Effector CD4-positive, alpha-beta T cell (primary cell): ENCODE measurements around the gene GCC1.

Experiments
- DNase-seq: peaks from one replicate; pipeline ENCODE4 v3.0.0-alpha.2; 2020
- total RNA-seq: gene quantifications from one replicate; lab custom pipeline; 2026; lab: John Stamatoyannopoulos, UW

The GCC1 gene
- 102 reads per million, percentile 83 among the genes with 10 or more reads in this experiment for total RNA-seq

DNA sequence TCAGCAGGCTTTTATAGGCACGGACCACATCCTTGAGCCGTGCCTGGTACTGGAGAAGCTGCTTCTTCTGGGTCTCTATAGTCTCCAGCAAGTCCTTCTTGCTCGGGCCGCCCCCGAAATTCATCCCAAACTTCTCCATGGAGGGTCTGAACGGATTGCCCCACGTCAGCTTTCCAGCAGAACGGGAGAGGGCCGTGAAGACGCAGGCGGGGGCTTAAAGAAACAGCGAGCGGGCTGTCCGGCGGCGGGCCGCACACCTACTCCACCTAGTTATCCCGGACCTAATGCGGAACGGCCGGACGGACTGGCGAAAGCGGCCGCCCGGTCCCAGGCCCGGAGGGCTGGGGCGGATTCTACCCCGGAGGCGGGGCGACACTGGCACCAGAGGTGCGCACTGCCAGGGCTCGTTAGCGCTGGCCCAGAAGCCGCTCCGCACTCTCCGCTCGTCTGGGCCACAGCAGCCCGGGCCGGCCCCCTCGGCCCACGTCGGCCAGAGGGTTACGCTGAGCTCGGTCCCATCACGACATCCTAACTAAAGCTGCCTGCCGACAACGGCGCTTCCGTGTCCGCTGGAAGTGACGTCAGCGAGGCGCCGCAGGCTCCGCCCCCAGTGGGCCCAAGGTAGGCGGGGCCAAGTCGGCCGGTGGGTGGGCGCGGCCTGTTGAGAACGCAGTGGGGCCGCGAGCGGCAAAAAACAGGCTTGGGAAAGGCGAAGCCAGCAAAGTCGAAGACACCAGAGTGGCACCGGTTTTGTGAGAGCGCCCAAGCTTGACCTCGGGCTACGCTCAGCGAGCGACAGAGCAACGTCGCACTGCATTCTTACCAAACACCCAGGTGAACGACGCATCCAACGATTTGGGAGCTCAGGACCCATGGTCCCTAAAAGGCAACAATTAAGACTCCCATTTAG, at the start of gene GCC1:
GCC1 (minus strand) TSS at position 553 of the 910 bp plus-strand sequence; CDS start at position 139, 414 bp downstream.
- peak; percentile 91 for DNase-seq

- DNase-seq = no peak
Measured at GRCh38 chr7:127632276-127632910, 47.0 kb upstream of the GCC1 start.

GRCh38 chr7:127629268-127629854, 44.0 kb upstream of the GCC1 start:
- DNase-seq = no peak

DNA sequence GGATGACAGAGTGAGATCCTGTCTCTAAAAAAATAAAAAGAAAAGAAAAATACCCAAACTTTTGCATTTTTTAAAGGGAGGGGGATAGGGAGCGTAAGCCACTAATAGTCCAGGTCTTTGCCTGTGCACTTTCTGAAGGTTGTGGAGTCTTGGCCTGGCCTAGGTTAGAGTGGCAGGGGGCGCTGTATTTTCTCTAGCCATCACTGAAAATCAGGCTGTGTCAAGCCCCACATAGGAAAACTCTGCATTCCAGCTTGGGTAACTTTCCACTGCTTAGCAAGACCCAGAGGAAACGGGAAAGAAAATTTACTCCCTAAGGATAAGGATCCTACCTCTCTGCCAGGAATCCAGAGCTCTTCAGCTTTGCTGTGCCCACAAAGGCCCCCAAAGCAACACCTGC, 43.0 kb upstream of the GCC1 start:
- no peak for DNase-seq

- no peak for DNase-seq
Measured at GRCh38 chr7:127625331-127625730, 39.9 kb upstream of the GCC1 start.

GRCh38 chr7:127620406-127621233, 35.2 kb upstream of the GCC1 start:
- no peak for DNase-seq

GRCh38 chr7:127619681-127620405, 34.4 kb upstream of the GCC1 start:
- no peak for DNase-seq

DNA sequence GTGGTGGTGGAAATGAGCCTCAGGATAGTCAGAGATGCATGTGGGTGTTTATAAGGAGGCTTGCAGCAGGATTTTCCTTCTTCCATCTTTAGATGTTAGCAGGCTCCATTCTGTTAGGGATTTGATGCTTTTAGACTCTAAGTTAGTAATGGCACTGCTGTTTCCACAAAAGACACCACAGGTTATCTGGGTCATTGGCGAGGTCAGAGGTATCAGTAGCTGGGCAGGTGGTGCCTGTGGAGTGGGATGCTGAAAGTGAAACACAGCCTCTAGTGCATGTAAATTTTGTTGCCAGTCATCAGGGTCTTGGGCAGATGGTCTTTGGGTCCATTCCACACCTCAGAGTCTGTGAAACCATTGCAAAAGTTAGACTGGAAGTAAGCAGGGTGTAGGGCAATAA, 33.4 kb upstream of the GCC1 start:
- DNase-seq = no peak

DNA sequence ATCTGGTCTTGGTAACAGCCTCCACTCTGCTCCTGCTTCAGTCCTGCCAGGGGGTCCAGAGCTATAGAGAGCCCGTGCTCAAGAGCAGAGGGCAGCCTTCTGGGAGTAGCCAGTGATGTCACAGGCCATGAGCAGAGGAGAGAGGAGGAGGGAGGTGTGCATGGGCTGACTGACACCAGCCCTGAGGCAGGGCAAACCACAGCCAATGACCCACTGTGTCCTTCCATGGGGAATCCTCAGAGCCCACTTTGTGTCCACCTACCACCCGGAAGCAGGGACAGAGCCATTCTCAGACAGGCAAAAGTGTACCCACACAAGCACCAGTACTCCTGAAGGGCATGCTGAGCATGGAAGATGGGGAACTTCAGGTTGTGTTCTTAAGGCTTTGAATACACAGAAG, 32.6 kb upstream of the GCC1 start, which contains the start of gene PAX4:
PAX4 (minus strand) TSS at position 101 of the 400 bp plus-strand sequence. CDS start 2,214 bp downstream, outside the sequence.
- no peak for DNase-seq

- no peak for DNase-seq
Measured at GRCh38 chr7:127616724-127617123, 31.3 kb upstream of the GCC1 start.

DNA sequence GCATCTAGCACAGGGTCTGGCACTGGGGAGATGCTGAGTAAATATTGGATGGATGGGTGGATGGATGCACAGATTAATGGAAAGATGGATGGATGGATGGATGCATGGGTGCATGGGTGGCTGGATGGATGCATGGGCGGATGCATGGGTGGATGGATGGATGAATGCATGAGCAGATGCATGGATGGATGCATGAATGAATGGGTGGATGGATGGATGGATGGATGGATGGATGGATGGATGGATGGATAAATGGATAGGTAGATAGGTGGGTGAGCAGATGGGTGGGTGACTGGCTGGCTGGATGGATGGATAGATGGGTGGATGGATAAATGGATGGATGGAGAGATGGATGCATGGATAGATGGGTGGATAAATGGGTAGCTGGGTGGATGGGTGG, 26.9 kb upstream of the GCC1 start:
- no peak for DNase-seq

- DNase-seq = no peak
Measured at GRCh38 chr7:127609297-127609696, 23.9 kb upstream of the GCC1 start.

DNA sequence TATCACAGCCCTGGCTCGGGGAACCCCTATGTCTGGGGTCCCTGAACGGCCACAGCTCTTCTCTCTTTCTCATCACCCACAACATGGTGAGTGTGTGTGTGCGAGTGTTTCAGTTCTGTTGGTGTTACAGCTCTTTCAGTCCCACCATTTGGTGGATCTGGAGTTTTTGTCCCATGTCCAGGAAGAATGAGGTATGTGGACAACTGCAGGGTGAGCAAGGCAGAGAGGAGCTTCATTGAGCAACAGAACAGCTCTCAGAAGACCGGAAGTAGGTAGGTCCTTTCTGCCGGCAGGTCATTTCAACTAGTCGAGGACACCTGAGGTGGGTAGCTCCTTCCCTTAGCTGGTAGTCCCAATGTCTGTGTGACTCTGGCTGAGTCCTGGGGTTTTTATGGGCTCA, 23.1 kb upstream of the GCC1 start:
- no peak for DNase-seq

GRCh38 chr7:127600885-127601284, 15.5 kb upstream of the GCC1 start:
- no peak for DNase-seq

GRCh38 chr7:127598318-127598717, 12.9 kb upstream of the GCC1 start:
- DNase-seq = no peak

DNA sequence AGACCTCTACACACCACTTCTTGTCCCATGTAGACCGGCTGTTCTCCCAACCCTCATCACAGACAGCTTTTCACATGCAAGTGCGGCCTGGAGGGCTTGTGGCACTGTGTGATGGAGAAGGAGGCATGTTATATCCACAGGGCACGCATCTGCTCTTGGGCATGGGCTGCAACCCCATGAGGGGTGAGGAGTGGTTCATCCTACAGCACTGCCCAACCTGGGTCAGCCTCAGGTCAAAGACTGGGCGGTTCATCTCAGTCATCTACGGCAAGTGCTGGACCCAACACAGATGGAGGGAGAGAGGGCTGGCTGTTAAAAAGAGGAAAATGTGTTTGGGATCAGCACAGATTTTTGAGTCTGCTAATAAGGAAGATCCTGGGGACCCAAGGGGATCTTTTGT, 10.3 kb upstream of the GCC1 start:
- DNase-seq = no peak

DNA sequence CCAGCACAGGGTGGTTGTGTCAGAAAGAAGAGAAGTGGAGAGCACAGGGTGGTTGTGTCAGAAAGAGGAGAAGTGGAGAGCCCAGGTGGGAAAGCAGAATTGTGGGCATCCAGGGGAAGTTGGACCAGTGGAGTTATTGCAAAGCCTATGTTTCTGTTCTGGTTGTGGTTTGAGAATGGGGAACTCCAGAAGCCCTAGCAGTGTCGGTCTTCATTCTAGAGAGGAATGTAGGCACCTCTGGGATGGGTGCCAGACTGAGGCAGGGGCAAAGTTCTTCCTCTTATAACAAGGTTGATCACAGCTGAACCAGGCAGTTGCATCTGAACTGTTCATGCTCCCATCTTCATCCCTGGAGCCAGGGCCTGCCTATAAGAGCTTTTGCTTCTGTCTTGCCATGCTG, 9.1 kb upstream of the GCC1 start:
- no peak for DNase-seq

DNA sequence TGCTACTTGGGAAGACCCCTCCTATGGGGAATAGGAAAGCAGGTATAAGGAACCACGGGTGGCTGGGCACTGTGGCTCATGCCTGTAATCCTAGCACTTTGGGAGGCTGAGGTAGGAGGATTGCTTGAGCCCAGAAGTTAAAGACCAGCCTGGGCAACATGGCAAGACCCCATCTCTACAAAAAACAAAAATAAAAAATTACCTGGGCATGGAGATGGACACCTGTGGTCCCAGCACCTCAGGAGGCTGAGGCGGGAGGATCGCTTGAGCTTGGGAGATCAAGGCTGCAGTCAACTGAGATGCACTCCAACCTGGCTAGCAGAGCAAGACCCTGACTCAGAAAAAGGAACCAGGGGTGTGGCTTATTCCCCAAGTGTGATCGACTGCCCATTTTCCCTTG, 7.2 kb upstream of the GCC1 start:
- no peak for DNase-seq

DNA sequence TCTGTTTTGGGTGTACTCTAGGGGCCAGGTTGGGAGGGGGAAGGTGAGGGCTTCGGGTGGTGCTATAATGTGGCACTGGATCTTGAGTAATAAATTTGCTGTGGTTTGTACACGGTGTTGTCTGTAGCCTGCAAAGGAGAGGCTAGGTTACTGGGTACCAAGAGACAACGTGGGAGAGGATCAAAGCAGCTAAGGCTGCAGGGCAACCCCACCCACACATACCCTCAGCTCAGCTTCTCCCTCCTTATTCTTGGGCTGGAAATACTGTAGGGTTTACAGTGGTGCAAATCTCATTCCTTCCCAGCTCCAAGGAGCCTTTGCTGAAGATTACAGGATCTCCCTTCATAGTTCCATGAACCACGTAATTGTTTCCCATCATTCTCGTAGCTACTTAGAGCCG, 6.2 kb upstream of the GCC1 start:
- DNase-seq = no peak

DNA sequence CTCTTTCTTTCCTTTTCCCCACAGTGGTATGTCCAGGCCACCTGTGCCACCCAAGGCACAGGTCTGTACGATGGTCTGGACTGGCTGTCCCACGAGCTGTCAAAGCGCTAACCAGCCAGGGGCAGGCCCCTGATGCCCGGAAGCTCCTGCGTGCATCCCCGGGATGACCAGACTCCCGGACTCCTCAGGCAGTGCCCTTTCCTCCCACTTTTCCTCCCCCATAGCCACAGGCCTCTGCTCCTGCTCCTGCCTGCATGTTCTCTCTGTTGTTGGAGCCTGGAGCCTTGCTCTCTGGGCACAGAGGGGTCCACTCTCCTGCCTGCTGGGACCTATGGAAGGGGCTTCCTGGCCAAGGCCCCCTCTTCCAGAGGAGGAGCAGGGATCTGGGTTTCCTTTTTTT, 5.8 kb upstream of the GCC1 start:
- DNase-seq = no peak

DNA sequence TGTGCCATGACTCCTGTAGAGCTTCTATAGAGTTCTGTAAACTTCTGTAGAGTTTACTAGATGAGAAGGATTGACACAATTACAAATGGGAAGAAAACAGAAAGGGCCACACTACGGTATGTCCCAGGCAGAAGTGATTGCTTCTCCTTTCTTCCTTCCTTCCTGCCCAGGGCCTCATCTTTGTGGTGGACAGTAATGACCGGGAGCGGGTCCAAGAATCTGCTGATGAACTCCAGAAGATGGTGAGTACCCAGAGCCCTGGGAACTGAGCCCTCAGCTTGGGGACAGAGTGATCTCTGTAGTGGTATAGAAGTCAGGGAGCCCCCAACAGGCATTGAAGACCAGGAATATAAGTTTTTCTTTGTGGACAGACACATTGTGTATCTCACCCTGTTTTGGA, 4.5 kb upstream of the GCC1 start:
- DNase-seq = no peak
